Stimulated activated CD4-positive, alpha-beta T cell treated with anti-CD3 and anti-CD28 coated beads, Interleukin-15, amount 100 ng/mL, for 48 hours (primary cell): ENCODE data around the gene RAD51B.
"Not testable (repeated sequence)": the region's sequence is repeated elsewhere in the genome, so short reads cannot be mapped to it uniquely, and the experiment has no call there.

Source experiments
- DNase-seq, 2 donors: peaks; one replicate each; pipeline ENCODE4 v3.0.0-alpha.2; 2020; ENCODE audit warnings: low read depth in 2 of 2

RAD51B gene

DNA sequence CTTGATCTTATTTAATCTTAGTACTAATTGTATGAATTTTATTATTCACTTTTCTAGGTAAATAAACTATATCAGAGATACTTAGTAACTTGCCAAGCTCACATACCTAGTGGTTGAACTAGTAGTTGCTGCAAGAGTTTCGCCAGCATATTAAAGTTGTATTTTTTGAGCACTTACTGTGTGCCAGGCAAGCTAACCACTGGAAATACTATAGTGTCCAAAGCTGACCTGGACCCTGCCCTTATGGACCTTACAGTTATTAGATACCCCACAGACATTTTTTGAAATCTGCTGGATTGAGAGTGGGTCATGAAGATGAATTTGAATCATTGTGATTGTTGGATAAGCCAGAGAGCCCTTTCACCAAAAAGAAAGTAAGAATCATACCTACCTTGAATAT, 125.0 kb downstream of the RAD51B start:
- DNase-seq, result no peak

GRCh38 chr14:67949771-67950170, 130.2 kb downstream of the RAD51B start:
- DNase-seq, result no peak

DNA sequence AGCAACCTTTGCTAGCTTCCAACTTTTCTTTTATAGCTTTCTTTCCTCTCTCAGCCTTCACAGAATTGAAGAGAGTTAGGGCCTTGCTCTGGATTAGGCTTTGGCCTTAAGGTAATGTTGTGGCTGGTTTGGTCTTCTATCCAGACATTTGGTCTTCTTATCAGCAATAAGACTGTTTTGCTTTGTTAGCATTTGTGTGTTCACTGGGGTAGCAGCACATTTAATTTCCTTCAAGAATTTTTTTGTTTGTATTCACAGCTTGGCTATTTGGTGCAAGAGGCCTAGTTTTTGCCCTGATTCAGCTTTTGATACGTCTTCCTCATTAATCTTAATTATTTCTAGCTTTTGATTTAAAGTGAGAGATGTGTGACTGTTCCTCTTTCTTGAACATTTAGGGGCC, 130.8 kb downstream of the RAD51B start:
- no peak for DNase-seq

DNA sequence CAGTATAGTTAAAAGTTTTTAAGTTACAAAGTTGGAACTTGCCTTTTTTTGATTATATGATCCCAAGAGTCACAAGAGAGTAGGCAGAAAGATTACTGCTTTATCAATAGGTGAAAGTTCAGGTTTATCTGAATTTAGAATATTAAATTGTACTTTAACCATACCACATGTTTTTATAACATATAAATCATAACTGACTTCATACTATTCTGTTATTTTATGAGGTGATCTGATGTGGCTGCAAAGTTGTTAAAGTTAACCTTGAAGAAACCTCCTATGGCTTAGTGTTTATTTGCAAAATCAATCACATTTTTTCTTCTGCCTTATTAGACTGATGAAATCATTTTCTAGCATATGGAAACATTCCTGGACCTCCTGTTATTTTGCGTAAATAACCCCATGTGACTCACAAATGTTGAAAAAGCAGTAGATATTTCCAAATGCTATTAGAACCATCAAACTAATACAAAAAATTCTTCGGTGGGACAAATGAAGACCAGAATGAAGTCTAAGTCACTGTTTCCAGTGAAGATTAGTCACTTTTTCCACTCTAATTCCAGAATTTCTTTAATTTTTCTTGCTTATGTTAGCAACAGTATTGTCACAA, 132.1 kb downstream of the RAD51B start:
- no peak for DNase-seq

DNA sequence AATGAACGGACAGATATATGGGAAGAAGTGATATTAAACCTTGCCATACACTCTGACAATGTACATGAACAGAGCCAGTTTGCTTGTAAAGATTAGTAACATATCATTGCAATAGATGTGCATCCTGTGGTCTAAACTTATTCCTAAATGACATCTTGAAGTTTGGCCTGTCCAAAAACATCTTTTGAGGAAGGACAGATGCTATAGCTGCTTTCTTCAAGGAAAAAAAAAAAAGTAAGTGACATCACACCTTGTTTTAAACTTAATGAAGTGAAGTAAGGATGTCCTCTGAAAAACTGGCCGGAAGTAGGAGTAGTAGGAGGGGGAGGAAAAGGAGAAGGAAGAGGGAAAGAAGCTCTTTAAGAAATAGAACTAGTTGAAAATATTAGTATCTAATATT, 132.8 kb downstream of the RAD51B start:
- no peak for DNase-seq

DNA sequence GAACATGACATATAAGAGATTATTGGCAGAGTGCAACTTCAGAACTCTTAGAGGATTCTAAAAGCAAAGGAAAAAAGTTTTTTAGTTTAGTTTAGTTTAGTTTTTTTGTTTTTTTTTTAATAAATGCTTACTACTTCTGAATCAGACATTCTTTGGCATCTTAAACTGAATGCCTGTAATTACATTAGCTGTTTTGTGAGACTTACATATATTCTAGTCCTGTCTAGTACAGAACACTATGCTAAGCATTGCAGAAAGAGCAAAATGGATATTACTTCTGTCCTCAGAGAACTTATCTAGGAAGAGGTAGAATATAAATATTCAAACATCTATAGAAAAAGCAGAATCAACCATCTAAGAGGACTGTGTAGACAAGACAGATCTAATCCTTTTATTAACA, 133.2 kb downstream of the RAD51B start:
- no peak for DNase-seq

DNA sequence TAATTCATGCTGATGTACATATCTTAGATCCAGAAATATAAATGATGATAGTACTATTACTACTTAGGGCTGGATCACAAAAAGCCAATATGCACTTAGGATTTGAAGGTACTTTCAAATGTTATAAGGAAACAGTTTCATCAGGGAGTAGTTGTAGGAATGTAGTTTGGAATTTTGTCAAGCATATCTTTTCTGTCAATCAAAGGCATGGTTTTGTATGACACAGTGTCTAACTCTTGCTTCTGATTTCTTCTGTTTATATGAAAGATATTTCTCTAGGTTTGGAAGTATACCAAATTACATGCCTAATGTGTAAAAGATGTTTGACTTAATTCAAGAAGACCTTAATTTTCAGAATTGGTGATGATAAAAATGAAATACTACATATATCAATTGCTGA, 135.7 kb downstream of the RAD51B start:
- DNase-seq, result no peak

DNA sequence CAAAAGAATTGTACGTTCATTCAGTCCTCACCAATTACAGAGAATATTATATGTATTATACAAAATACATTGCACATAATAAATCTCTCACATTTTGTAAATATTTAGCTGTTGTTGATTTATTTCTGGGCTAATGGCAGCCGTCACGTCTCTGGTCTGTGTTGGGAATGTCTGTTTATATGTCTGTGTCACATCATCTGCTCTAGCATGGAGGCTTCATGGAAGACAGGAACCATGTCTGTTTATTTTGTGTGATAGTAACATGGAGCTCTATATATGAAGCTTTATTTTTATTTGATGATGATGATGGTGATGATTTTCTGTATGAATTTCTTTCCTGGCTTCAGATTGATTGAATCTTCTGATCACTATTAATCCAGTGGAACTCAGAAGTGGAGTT, 138.4 kb downstream of the RAD51B start:
- DNase-seq, result no peak

- DNase-seq, result no peak
These were observed 142.1 kb downstream of the RAD51B start for GRCh38 chr14:67961676-67962075.

GRCh38 chr14:67962215-67962644, 142.7 kb downstream of the RAD51B start:
- DNase-seq, result no peak

GRCh38 chr14:67963545-67963944, 144.0 kb downstream of the RAD51B start:
- no peak for DNase-seq

DNA sequence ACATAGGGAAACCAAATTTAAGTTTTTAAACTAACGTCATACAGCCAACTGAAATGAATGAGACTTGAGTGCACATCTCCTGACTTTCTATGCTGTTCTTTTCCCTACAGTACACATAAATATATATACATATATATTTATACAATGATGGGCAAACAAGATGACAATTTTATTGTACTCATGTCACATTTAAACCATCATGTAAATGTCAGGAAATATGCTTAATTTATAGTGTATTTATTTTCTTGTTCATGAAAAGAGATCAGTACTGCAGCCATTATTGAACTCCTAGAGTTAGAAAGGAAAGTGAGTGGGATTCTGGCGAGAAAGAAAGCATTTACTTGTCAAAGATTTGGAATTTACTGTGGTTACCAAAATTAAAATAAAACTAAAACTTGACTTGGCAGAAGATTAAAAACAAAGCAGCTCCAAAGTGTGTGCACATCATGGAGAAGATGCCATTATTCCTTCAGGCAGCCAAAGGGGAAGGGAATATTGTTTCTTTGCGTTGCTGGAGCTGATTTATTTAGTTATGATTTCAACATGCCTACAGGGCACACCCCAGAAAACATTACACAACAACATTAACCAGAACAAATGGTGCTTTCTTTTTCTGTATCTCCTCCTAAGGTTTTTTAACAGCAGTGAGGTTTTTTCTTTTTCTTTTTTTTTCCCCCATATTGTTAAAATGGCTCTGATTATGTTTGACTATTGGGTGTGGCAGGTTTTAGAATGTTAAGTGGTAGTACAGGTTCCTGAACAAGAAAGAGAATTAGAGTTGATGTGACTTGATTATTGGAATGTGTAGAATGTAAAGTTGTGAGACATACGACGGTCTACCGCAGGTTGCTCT, 144.6 kb downstream of the RAD51B start:
- no peak for DNase-seq

DNA sequence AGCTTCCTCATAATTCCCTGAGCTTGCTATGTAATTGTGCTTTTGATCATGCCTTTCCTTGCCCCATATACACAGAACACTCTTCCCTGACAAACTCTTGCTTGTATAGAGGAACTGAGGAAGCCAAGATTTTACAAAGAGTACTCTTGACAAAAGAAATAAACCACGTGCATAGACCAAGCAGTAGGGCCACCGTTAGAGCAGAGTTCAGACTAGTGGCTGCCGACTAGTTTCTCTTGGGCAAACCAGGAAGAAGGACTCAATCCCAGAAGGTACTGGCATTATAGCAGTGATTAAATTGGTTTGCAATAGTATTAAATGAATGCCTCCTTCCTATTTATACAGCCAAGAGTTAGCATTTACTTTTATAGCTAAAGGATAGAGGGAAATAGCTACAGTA, 146.1 kb downstream of the RAD51B start:
- no peak for DNase-seq

DNA sequence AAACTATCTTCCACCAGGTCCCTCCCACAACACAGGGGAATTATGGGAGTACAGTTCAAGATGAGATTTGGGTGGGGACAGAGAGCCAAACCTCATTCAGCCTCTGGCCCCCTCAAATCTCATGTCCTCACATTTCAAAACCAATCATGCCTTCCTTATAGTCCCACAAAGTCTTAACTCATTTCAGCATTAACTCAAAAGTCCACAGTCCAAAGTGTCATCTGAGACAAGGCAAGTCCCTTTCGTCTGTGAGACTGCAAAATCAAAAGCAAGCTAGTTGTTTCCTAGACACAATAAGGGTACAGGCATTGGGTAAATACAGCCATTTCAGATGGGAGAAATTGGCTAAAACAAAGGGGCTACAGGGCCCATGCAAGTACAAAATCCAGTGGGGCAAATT, 147.6 kb downstream of the RAD51B start:
- no peak for DNase-seq

DNA sequence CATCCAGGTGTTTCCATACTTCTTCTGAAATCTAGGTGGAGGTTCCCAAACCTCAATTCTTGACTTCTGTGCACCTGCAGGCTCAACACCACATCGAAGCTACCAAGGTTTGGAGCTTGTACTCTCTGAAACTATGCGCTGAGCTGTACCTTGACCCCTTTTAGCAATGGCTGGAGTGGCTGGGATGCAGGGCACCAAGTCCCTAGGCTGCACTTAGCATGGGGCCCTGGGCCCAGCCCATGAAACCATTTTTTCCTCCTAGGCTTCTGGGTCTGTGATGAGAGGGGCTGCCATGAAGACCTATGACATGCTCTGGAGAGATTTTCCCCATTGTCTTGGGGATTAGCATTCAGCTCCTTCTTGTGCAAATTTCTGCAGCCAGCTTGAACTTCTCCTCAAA, 148.4 kb downstream of the RAD51B start:
- DNase-seq, result not testable (repeated sequence)

DNA sequence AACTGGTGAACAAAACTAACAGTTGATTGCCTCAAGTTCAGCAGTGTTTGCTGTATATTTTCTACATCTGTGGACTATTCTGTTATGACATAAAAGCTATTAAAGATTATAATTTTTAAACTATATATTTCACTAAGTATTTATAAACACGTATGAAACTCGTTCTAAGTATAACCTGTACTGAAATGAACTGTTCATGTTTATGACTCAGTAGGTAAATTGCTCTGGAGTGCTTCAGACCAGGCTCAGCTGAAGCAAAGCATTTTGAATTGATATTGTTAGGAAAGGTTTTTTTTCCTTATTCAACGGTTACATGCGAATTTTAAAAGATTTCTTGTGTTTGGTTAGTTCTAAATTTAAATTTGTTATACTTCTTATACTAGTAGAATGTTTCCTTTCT, 151.3 kb downstream of the RAD51B start:
- DNase-seq, result no peak

GRCh38 chr14:67971627-67972625, 152.3 kb downstream of the RAD51B start:
- DNase-seq, result no peak

DNA sequence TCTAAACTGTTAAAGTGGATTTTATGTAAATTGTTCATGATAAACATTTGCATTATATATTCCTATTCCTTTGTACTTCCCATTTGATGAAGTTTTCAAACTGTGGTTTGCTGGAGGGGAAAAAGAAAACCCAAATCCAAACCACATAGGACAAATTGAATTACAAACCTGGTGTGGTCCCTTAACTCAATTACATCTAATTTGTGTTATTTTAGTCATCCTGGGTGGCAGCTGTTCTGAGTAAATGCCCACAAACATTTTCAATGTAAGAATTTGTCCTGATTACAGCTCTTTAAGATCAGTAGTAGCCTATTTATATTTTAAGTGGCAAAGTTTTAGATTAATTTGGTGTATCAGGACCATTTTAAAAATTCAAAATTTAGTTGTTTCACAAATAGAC, 153.9 kb downstream of the RAD51B start:
- DNase-seq, result no peak

DNA sequence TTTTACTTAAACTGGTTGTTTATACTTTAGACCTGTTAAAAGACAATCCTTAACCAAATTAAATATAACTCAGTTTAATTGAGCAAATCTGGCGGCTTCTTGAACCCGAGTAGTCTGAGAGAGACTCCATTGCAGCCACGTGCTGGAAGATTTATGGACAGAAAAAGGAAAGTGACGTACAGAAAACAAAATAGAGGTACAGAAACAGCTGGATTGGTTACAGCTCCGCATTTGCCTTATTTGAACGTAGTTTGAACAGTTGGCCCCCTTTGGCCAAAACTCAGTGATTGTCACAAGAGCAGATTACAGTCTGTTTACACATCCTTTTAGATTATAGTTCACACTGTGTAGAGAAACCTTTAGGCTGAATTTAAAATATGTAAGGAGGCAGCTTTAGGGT, 155.9 kb downstream of the RAD51B start:
- no peak for DNase-seq

DNA sequence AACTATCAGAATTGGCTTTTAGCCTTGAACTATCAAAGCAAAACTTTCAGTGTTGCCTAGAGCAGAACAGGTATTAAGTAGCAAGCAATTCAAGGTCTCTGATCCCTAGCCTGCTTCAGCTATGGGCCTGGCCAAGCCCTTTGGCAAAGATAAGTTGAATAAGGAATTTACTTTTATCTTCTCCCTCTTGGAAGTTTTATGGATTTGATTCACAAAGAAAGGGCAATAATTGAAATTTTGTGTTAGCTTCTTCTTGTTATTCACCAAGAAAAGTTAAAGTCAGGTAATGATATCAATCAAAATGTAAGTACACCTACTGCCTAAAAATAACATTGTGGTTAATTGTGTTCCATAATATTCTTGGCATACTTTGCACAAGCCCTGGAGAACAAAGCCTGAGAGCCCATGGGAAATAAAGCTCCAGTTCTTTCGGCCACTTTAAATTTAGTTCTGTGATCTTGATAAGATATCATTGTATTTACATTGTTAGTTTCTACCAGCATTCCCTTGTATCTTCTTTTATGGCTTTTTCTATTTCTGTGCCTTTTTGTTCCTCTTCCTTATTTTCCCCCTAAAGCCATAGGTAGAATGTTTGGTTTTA, 158.0 kb downstream of the RAD51B start:
- no peak for DNase-seq

- DNase-seq, result no peak
These were observed 159.2 kb downstream of the RAD51B start for GRCh38 chr14:67978749-67979148.
